ENCODE data around the gene FAM216B. TPM values are rescaled to one million over a fixed set of nuclear protein-coding genes. Genes with fewer than 3 reads are reported as not detected.

Gene FAM216B
- polyA plus RNA-seq, 1 of the 3 experiments (the other 2 are of a cell fraction): not detected

- TF ChIP-seq, protein P1, sequence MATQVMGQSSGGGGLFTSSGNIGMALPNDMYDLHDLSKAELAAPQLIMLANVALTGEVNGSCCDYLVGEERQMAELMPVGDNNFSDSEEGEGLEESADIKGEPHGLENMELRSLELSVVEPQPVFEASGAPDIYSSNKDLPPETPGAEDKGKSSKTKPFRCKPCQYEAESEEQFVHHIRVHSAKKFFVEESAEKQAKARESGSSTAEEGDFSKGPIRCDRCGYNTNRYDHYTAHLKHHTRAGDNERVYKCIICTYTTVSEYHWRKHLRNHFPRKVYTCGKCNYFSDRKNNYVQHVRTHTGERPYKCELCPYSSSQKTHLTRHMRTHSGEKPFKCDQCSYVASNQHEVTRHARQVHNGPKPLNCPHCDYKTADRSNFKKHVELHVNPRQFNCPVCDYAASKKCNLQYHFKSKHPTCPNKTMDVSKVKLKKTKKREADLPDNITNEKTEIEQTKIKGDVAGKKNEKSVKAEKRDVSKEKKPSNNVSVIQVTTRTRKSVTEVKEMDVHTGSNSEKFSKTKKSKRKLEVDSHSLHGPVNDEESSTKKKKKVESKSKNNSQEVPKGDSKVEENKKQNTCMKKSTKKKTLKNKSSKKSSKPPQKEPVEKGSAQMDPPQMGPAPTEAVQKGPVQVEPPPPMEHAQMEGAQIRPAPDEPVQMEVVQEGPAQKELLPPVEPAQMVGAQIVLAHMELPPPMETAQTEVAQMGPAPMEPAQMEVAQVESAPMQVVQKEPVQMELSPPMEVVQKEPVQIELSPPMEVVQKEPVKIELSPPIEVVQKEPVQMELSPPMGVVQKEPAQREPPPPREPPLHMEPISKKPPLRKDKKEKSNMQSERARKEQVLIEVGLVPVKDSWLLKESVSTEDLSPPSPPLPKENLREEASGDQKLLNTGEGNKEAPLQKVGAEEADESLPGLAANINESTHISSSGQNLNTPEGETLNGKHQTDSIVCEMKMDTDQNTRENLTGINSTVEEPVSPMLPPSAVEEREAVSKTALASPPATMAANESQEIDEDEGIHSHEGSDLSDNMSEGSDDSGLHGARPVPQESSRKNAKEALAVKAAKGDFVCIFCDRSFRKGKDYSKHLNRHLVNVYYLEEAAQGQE (IDR thresholded peaks at IDR 0.05; ENCODE audit: low read depth, low read length): no peak
- no peak for TF ChIP-seq TAF1 (IDR thresholded peaks at IDR 0.05; ENCODE audit: borderline replicate concordance, low read depth, low read length)
- no peak for TF ChIP-seq USF2 (IDR thresholded peaks at IDR 0.05; ENCODE audit: borderline replicate concordance, low read depth, low read length)
- TF ChIP-seq PBX3 (IDR thresholded peaks at IDR 0.05): peak; percentile 80
- no peak for TF ChIP-seq POLR2AphosphoS5 (IDR thresholded peaks at IDR 0.05; ENCODE audit: low read depth, low read length)
- peak; percentile 90 for TF ChIP-seq JUND (IDR thresholded peaks at IDR 0.05)
- peak; percentile 60; the same call in 1 of the 2 replicates for TF ChIP-seq NFIC (IDR thresholded peaks at IDR 0.05; ENCODE audit: borderline replicate concordance)
- TF ChIP-seq RFX5 (IDR thresholded peaks at IDR 0.05; ENCODE audit: low read length): no peak
- TF ChIP-seq ZBTB33 (IDR thresholded peaks at IDR 0.05; ENCODE audit: borderline replicate concordance, low read depth): no peak; the same call in 1 of the 2 replicates
Measured at GRCh38 chr13:42808341-42808940, 27.1 kb downstream of the FAM216B start (continued).

DNA sequence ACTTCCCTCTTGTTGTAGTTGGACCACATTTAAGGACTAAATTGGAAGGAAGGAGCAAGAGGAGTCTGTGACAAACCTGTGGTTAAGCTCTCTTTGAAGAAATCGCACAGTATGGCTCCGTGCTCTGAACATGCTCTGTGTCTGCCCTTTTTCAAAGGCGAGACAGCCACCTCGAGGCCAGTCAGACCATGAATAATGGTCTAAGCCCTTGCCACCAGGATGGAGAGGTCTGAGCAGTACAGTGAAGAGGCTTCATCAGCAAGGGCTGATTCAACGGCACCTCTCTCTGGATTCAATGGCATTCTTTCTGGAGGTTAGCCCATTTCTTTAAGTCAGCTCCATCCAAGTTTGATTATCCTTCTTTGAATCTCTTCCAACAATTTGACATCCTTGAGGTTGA lies 30.9 kb downstream of the FAM216B start:
- WGBS (ENCODE audit: low lambda C conversion rate): 58% methylated on average over 5 of the region's 5 CpGs
- H3K27me3 ChIP-seq (ENCODE audit: insufficient read depth): no peaks in the 10 kb centered on the region
- ChIA-PET CTCF (no interaction called here), POLR2A (no interaction called here)
- H3K4me2 ChIP-seq: no peak overlapping the region
- H3K9me2 ChIP-seq: no peaks in the 10 kb centered on the region
- H3K9ac ChIP-seq: no peak overlapping the region
- H3K36me3 ChIP-seq (replicated peaks in 1 of 2; ENCODE audit: control insufficient read depth in 1 of 2, insufficient read depth in 2 of 2, low read length in 1 of 2): no peaks in the 10 kb centered on the region
- H4K20me1 ChIP-seq (ENCODE audit: insufficient read depth): no peaks in the 10 kb centered on the region
- TF ChIP-seq TCF12 (IDR thresholded peaks at IDR 0.05) (0 out of 2 replicates have a peak, but pooled peaks have one; percentile 6), GATA2 (CRISPR knock-in tag; IDR thresholded peaks at IDR 0.05) (no peak), RAD21 (IDR thresholded peaks at IDR 0.05; ENCODE audit: low read length) (peak; percentile 25; the same call in 1 of the 2 replicates), PBX3 (IDR thresholded peaks at IDR 0.05) (0 out of 2 replicates have a peak, but pooled peaks have one; percentile 19)
- no peak overlapping the region for H2AFZ ChIP-seq (ENCODE audit: low read depth)
- no peak for DNase-seq
- H3K27ac ChIP-seq (ENCODE audit: low read depth in 2 of 2, low read length in 1 of 2): no peak overlapping the region
- no peaks in the 10 kb centered on the region for H3K79me2 ChIP-seq (ENCODE audit: insufficient read depth)
- H3F3A ChIP-seq (replicated peaks; ENCODE audit: insufficient read depth): peaks cover 25% of the 10 kb centered on the region
- no peaks in the 10 kb centered on the region for H3K9me3 ChIP-seq
- H3K4me3 ChIP-seq (ENCODE audit: low read depth in 2 of 2, low read length in 1 of 2): no peak overlapping the region
- H3K4me1 ChIP-seq (ENCODE audit: control insufficient read depth in 1 of 2, insufficient read depth in 2 of 2, low read depth in 1 of 2, low read length in 1 of 2): peaks cover 12 to 21% of the 10 kb centered on the region in 2 experiments
